Effector memory CD4-positive, alpha-beta T cell (primary cell): ENCODE data around the gene SMIM29.

Experiments used
- DNase-seq, 3 donors: peaks; one replicate each; pipeline ENCODE4 v3.0.0-alpha.2; 2020
- H3K27ac ChIP-seq: 2 replicates; pipeline ENCODE4 v1.7.0; 2013; ENCODE audit warnings: mild to moderate bottlenecking, low read length, moderate library complexity; ENCODE audit not compliant: insufficient read depth, poor library complexity, severe bottlenecking
- H3K27me3 ChIP-seq: replicated peaks from 2 replicates; pipeline ENCODE4 v1.7.0; 2013; ENCODE audit warnings: mild to moderate bottlenecking, low read length; ENCODE audit not compliant: insufficient read depth, control insufficient read depth, poor library complexity, severe bottlenecking
- H3K36me3 ChIP-seq: 2 replicates; pipeline ENCODE4 v1.7.0; 2013; ENCODE audit warnings: mild to moderate bottlenecking, low read length, moderate library complexity; ENCODE audit not compliant: control insufficient read depth, insufficient read depth
- H3K4me1 ChIP-seq: 2 replicates; pipeline ENCODE4 v1.7.0; 2013; ENCODE audit warnings: low read length, mild to moderate bottlenecking; ENCODE audit not compliant: control insufficient read depth, insufficient read depth, poor library complexity, severe bottlenecking
- H3K4me3 ChIP-seq: 2 replicates; pipeline ENCODE4 v1.7.0; 2013; ENCODE audit warnings: low read length, low read depth, mild to moderate bottlenecking; ENCODE audit not compliant: insufficient read depth, poor library complexity, severe bottlenecking
- H3K9me3 ChIP-seq: 2 replicates; pipeline ENCODE4 v1.7.0; 2013; ENCODE audit warnings: mild to moderate bottlenecking, low read length, moderate library complexity; ENCODE audit not compliant: control insufficient read depth
- total RNA-seq, 3 donors: gene quantifications; one replicate each; lab custom pipeline; 2026; lab: John Stamatoyannopoulos, UW

The SMIM29 gene
- total RNA-seq = 20.4 to 23.7 (median 21.5) reads per million in 3 donors

- peak within 1 kb of the TSS; percentile 96 for H3K4me3 ChIP-seq
- H3K27ac ChIP-seq = peak within 1 kb of the TSS; percentile 92
- DNase-seq = peak; percentile 96 to 97 (median 96)
- no peaks in the 10 kb centered on the region for H3K27me3 ChIP-seq
- no peaks in the 10 kb centered on the region for H3K9me3 ChIP-seq
- H3K4me1 ChIP-seq = peaks cover 20% of the 10 kb centered on the region
- peaks cover 7% of the 10 kb centered on the region for H3K36me3 ChIP-seq
Measured at GRCh38 chr6:34248727-34249468, at the start of gene SMIM29. TSS of gene SMIM29 (minus strand) at chr6:34249006. CDS start at chr6:34247791, 1,215 bp downstream.

GRCh38 chr6:34295721-34296120 lies 46.9 kb upstream of the SMIM29 start:
- no peak overlapping the region for H3K27ac ChIP-seq
- no peaks in the 10 kb centered on the region for H3K9me3 ChIP-seq
- no peak overlapping the region for H3K4me3 ChIP-seq
- H3K27me3 ChIP-seq = no peaks in the 10 kb centered on the region
- no peak for DNase-seq
- peaks cover 20% of the 10 kb centered on the region for H3K36me3 ChIP-seq
- H3K4me1 ChIP-seq = no peaks in the 10 kb centered on the region

GRCh38 chr6:34292954-34293353 lies 44.1 kb upstream of the SMIM29 start:
- no peaks in the 10 kb centered on the region for H3K9me3 ChIP-seq
- H3K27ac ChIP-seq = no peak overlapping the region
- H3K27me3 ChIP-seq = no peaks in the 10 kb centered on the region

GRCh38 chr6:34289137-34289536 lies 40.3 kb upstream of the SMIM29 start:
- Histone ChIP-seq H3K36me3 (peaks cover 24% of the 10 kb centered on the region), H3K4me3 (no peak overlapping the region), H3K27me3 (no peaks in the 10 kb centered on the region), H3K4me1 (no peaks in the 10 kb centered on the region), H3K27ac (no peak overlapping the region), H3K9me3 (no peaks in the 10 kb centered on the region)
- no peak for DNase-seq

More at GRCh38 chr6:34292954-34293353, 44.1 kb upstream of the SMIM29 start:
- Histone ChIP-seq H3K4me1 (no peaks in the 10 kb centered on the region), H3K36me3 (peaks cover 20% of the 10 kb centered on the region), H3K4me3 (no peak overlapping the region)
- no peak for DNase-seq

GRCh38 chr6:34288581-34288980 lies 39.8 kb upstream of the SMIM29 start:
- Histone ChIP-seq H3K27me3 (no peaks in the 10 kb centered on the region), H3K36me3 (peaks cover 20% of the 10 kb centered on the region), H3K4me3 (no peak overlapping the region), H3K27ac (no peak overlapping the region), H3K9me3 (no peaks in the 10 kb centered on the region), H3K4me1 (no peaks in the 10 kb centered on the region)
- DNase-seq = no peak

- no peak overlapping the region for H3K27ac ChIP-seq
Measured at GRCh38 chr6:34285448-34286164, 36.8 kb upstream of the SMIM29 start.

GRCh38 chr6:34284563-34285447 lies 36.0 kb upstream of the SMIM29 start:
- no peak overlapping the region for H3K27ac ChIP-seq

More at GRCh38 chr6:34285448-34286164, 36.8 kb upstream of the SMIM29 start:
- Histone ChIP-seq H3K4me3 (no peak overlapping the region), H3K27me3 (no peaks in the 10 kb centered on the region), H3K9me3 (no peaks in the 10 kb centered on the region), H3K4me1 (no peaks in the 10 kb centered on the region), H3K36me3 (peaks cover 4% of the 10 kb centered on the region)
- DNase-seq = no peak

GRCh38 chr6:34281702-34282334 lies 33.0 kb upstream of the SMIM29 start:
- H3K9me3 ChIP-seq = no peaks in the 10 kb centered on the region
- H3K36me3 ChIP-seq = no peaks in the 10 kb centered on the region
- no peak overlapping the region for H3K4me3 ChIP-seq
- H3K27me3 ChIP-seq = no peaks in the 10 kb centered on the region
- no peak overlapping the region for H3K27ac ChIP-seq
- DNase-seq = no peak
- H3K4me1 ChIP-seq = no peaks in the 10 kb centered on the region

More at GRCh38 chr6:34284563-34285447, 36.0 kb upstream of the SMIM29 start:
- Histone ChIP-seq H3K27me3 (no peaks in the 10 kb centered on the region), H3K4me1 (no peaks in the 10 kb centered on the region), H3K9me3 (no peaks in the 10 kb centered on the region), H3K4me3 (no peak overlapping the region), H3K36me3 (peaks cover 4% of the 10 kb centered on the region)
- no peak for DNase-seq

GRCh38 chr6:34280216-34280615 lies 31.4 kb upstream of the SMIM29 start:
- no peak overlapping the region for H3K4me3 ChIP-seq
- H3K4me1 ChIP-seq = no peaks in the 10 kb centered on the region
- no peak for DNase-seq
- no peaks in the 10 kb centered on the region for H3K9me3 ChIP-seq
- no peaks in the 10 kb centered on the region for H3K36me3 ChIP-seq
- H3K27me3 ChIP-seq = no peaks in the 10 kb centered on the region
- no peak overlapping the region for H3K27ac ChIP-seq
